Stimulated activated CD4-positive, alpha-beta T cell treated with anti-CD3 and anti-CD28 coated beads, Interleukin-15, amount 100 ng/mL, for 24 hours (primary cell): ENCODE data around the gene MYBPC2.

ENCODE experiments used
- DNase-seq: peaks from one replicate; pipeline ENCODE4 v3.0.0-alpha.2; 2020

Gene MYBPC2

DNA sequence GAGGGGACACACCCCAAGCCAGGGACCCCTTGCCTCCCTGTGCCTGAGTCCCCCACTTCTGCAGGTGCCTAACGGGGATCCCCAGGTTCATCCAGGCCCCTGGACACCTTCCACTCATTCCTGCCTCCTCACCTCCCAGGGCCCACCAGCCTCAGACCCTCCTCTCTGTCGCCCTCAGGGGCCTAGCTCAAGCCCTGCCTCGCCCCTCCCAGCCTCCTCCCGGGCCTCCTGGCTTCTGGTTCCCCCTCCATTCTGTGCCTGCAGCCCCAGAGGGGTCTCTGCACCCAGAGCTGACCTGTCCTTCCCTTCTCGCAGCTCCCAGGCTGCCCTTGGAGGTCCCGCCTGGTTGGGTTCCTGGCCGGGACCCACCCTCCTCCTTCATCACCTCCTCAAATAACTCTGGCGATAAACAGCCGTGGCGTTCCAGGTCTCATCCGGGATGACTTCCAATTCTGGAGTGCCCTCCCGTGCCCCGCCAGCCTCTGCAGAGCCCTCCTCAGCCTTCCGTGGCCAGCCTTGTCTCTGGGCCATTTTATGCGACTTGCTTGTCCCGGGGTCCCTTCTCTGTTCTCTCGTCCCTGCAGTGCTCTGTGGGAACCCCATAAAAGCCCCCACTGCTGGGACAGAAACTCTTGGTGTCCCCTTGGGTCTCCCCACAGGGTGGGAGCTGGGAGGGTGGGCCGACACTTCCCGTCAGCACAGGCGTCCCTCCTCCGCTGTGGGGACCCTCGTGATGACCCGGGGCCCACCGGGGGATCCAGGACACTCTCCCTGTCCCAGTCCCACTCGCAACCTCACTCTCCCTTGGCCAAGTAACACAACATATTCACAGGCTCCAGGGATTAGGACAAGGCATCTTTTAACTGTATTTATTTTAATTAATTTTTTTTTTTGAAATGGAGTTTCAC is 69.1 kb downstream of the MYBPC2 start:
- no peak for DNase-seq

DNA sequence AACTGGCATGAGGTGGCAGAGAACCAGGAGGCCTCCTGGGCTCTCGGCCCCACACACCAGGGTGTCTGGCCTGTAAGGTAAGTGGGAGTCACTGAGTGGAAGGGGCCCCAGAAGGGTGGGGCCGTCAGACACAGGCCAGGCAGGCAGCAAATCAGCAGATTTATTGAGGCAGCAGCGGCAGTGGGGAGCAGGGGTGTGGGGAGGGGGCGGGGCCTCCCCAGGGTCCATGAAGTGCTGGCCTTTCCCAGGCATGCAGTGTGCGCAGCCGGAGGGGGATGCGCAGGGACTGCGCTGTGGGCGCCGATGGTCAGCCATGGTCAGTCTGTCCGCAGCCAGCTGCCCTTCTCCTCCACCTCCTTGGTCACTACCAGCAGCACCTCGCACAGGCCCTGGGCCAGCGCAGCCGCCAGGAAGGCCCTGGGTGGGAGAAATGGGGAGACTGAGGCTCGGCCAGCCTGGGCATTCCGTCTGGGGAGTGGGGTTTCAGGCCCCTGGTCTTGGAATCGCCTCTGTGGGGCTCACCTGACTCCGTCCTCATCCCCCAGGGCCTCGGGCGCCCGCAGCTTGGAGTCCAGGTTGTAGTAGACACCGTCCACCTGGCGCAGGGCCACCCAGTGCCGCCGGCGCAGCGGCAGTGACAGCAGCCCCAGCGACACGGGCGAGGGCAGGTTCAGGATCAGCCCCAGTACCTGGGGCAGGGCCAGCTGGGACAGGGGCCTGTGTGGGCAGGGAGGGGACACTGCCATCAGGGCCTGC is 73.3 kb downstream of the MYBPC2 start:
- DNase-seq: no peak

DNA sequence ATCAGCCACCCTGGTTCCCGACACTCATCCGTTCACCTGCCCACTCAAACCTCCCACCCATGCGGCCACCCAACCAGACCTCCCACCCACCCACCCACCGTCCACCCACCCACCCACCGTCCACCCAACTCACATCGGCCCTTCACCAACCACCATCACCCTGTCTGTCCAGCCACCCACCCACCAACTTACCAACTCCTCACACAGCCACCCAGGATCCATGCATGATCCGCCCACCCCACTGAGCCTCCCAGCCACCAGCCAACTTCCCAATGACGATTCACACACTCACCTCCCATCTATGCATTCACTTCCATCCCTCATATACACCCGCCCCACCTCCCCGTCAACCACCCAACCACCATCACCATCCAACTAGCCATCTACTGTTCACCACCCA is 74.0 kb downstream of the MYBPC2 start:
- DNase-seq: no peak

DNA sequence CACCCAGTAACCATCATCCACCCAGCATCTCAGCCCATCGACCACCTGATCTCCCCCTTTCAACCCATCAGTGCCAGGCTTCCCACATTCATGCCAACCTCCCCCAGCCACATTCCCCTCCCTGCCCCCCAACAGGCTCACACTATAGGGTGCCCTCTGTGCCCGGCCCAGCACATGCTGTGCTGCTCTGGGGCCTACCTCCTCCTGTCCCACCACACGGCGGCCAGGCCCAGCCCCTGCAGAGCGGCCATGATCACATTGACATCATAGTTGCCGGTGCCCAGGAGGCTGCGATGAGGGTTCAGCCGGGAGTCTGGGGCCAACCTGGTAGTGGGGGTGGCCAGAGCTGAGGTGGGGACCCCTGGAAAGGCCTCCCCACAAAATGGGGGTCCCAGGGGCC is 74.7 kb downstream of the MYBPC2 start:
- no peak for DNase-seq

DNA sequence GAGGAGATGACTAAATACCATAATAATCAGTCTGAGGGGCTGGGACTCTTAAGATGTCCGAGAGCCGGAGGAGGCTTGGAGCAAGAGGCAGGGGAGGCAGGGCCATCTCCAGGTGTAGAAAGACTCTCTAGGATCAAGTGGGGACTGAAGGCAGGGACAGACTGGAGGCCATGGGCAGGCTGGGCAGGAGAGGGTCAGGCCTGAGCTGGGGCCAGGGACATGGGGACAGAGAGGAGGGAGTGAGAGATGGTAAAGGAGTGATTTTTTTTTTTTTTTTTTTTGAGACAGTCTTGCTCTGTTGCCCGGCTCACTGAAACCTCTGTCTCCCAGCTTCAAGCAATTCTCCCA is 76.1 kb downstream of the MYBPC2 start:
- no peak for DNase-seq

DNA sequence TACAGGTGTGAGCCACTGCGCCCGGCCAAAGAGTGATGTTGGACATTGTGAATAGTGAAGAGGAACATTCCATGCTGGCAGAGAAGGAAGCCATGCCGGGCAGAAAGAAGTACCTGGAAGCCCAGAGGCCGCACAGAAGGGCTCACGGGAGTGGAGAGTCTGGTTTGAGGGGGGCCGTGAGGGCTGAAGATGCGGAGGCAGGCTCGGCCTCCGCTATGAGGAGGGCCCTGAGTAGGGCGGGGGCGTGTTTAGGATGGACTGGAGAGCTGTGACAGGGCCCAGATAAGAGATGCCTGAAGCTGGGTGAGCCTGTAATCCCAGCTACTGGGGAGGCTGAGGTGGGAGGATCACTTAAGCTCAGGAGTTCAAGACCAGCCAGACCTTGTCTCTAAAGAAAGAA is 76.7 kb downstream of the MYBPC2 start:
- DNase-seq: no peak

DNA sequence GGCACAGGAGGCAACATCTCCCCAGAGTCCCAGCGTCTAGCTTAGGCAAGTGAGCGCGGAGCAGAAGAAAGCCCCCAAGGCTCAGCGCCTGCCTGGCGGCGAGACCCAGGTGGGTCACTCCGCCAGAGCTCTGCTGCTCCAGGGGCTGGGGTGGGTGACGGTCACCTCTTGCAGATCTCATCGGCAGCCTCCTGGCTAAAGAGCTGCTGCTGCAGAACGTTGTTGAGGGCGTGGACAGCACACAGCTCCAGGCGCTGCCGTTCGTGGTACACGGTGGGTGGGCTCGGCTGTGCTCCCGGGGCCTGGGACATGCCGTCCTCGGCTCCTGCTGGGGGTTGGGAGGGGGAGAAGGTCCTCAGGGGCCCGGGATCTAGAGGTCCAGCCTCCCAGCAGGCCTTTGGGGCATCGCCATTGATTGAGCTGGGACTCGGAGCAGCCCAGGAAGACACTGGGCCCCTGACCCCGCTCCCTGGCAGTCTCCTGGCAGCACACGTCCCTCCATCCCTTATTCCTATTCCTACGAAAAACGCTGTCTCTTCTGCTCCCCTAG is 77.5 kb downstream of the MYBPC2 start:
- no peak for DNase-seq

DNA sequence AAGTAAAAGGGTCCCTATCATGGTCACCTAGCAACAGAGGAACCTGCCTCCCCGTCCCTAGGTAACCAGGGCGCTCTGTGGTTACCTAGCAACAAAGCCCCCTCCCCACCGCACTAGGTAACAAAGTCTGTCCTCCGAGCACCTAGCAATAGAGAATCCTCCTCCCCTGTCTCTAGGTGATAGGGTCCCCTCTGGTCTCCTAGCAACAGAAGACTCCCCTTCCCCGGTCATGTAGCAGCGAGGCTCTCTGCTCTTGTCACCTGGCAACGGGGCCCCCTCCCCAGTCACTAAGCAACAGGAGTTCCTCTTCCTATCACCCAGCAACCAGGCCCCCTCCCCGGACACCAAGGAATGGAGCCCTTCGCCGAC is 78.0 kb downstream of the MYBPC2 start:
- no peak for DNase-seq

DNA sequence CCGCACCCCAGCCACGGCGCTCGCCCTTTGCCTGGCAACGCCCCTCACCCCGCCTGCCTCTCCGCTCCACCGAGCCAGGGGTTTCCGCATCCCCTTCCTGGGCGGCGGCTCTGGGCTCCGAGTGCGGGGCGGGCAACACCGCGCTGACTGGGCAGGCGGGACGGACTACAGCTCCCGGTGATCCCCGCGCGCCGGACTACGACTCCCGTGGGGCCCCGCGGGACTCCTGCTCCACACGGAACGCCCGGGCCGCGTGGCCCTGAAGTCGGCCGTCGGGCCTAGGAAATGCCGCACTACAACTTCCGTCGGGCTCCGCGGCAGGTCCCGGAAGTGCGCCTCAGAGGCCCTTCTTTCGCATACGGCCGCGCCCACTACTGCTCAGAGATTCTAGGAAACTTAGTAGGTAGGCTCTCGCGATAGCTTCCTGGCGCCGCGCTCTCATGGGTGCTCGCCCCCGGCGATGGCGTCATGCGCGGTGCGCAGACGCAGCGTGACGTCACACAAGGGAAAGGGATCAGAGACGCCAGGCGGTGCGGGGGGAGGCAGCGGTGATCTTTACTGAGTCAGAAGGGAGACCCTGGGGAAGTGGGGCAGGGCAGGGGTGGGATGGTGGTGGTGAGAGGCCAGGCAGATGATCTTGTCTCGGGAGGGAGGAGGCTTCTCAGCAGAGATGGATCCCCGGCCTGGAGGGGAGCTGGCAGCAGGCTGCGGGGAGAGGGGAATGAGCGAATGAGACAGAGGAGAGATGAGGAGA is 78.6 kb downstream of the MYBPC2 start, which contains the start of gene JOSD2:
Gene JOSD2 (minus strand): TSS at position 123 of the 754 bp plus-strand sequence. CDS start 760 bp downstream, outside the sequence.
- DNase-seq: peak; percentile 97

DNA sequence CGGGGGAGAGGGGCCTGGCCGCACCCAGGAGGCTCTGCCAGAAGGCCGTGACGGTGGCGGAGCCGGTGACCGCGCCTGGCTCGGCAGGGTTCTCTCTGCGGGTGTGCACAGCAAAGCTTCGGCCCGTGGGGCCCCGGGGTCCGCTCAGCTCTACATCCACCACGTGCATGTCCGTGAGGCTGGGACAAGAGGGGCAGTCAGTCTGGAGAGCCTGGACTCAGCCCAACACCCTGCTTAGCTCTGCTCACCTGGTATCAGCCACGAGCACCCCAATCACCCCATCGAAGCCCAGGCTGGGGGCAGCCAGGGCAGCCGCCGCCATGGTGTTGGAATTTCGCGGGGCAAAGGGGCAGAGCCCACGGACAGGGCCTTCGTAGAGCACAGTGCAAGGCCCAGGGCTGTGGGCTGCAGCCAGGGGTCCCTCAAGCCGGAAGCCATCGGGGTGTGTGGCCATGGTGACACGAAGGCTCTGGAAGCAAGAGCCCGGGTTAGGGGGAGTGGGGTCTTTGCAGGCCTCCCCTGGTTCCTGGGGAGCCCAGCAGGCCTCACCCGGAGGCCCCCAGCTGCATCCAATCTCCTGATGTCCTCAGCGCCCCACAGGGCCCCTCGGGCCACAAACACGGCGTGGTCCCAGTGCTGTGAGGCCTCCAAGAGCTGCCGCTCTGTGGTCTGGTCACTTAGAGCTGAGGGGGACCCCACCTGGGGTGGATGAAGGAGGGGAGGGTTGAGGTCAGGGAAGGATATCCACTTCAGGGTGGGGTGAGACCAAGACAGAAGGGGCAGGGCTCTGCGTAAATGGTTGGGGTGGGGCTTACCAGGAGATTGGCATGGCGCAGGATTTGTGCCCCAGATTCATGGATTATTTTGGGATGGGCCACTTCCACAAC is 79.7 kb downstream of the MYBPC2 start:
- DNase-seq: no peak

DNA sequence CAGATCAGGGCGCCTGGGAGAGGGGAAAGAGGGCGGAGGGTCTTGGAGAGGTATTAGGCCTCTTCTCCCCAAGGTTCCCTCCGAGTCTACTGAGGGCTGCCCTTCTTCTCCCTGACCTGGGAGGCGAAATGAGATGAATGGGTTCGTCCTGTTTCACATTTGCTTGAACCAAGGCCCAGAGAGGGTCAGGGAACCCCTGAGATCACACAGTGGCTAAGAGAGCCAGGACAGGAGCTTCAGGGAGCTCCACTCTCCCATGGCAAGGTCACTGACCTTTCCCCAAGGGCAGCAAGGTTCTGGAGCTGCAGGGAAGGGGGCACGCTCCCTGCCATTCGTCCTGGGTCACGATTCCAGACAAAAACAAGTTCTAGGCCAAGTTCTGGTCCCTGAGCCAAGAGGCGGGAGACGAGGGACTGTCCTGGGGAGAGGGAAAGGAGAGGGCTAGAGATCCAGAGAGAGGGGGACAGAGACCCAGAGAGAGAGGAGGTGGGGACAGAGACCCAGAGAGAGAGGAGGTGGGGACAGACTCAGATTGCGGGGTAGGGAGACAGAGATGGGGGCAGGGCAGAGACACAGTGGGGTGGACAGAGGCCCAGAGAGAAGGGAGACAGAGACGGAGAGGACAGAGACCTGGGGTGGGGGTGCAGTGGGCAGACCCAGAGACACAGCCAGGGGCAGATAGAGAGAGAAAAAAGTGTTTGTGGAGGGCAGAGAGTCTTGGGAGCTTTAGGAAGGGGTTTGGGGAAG is 80.5 kb downstream of the MYBPC2 start:
- no peak for DNase-seq

DNA sequence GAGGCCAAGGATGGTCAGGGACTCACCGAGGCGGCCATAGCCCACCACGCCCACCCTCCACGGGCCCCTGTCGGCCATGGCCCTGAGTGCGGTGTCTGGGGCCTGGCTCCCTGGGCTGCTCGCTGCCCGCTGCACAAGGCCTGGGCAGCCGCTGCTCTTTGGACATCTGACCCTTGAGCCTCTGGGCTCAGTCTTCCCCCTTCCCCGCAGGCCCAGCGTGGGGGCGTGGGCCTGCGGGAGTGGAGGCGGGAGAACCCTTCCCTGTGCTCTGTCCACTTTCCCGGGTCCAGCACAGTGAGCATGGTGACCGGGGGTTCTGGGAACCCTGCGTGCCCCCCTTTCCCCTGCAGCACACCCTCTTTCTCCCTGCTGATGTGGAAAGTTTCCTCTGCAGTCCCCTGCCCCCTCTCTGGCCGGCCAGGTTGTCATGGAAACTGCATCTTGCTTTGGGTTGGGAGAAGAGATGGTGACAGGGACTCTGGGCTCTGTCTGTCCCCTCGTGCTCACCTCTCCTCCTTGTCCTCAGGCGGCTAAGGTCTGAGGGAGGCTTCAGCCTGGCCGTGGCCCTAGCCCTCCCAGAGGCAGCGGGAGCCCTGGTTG is 81.2 kb downstream of the MYBPC2 start, which contains the start of gene ASPDH:
Gene ASPDH (minus strand): TSS at position 168 of the 600 bp plus-strand sequence. CDS start 90 bp downstream, at position 78.
- DNase-seq: no peak

DNA sequence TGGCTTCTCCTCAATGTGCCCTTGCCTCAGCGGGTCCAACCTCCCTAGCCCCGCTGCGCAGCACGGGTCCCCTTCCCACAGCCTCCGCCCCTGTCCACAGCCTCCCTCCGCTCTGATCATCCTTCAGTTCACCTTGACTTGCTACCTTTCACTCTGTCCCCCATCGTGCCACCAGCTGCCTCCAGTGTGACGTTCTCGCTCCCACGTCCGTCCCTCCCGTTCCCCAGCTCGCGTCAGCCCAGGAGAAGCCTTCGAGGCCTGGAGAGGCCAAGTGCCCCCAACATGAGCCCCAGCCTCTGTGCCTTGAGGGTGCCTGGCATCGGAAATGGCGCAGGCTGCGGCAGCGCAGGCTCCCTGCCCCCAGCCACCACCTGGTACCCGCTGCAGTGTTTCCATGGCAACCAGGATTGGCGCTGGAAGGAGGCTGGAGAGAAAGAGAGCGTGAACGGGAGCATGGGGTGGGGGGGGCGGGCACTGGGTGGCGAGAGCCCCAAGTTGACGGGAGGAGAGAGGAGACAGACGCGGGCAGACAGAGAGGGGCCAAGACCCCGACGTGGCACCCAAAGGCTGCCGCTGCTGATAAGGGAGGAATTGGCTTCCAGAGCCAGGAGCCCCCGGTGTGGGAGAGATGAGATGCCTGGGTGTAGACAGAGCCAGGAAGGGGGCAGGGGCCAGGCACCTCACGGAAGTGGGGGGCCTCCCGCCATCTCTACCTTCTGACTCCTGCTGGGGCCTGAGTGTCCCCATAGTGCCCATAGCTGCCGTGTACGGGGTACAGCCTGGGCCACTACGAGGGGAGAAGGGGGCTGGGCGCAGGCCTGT is 81.9 kb downstream of the MYBPC2 start:
- no peak for DNase-seq

DNA sequence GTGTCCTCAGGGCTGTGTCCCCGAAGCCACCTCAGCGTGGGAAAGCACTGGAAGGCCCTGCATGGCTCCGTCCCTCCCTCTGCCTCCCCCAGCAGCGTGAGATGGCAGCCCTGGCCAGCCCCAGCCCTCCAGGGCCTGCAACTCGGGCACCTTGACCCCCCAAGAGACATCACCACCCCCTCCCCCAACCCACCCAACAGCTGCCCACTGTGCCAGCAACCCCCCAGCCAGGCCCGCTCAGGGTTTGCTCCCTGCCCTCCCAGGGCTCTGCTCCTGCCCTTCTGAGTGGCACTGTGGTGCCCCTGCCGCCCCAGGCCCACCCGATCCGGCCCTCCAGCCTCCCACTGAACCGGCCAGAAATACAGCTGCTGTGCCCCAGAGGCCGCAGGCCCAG is 82.5 kb downstream of the MYBPC2 start:
- no peak for DNase-seq
